C4-2B (cell line): ENCODE data around the gene TRMO.

Source experiments
- H3K27ac ChIP-seq: fragments of 450-650 bp; 2 replicates; pipeline ENCODE4 v1.5.1; 2017
- CTCF ChIP-seq: fragments of 450-650 bp; conservative IDR thresholded peaks from 2 replicates; pipeline ENCODE4 v1.5.1; 2017; ENCODE audit warnings: mild to moderate bottlenecking
- ZFX ChIP-seq: fragments of 450-650 bp; IDR thresholded peaks from 2 replicates; pipeline ENCODE4 v1.6.1; 2017

Gene TRMO

GRCh38 chr9:97854696-97855485, 67.4 kb downstream of the TRMO start:
- no peak overlapping the region for H3K27ac ChIP-seq
- TF ChIP-seq ZFX (no peak), CTCF (no peak)
